Nephron (organoid): ENCODE measurements around the gene ITGA2.

Experiments
- H3K27ac Mint-ChIP-seq, 3 experiments: 2 replicates each; pipeline ENCODE4 v1.8.0; 2020; ENCODE audit warnings: mixed read lengths in 3 of 3, mild to moderate bottlenecking in 2 of 3, moderate library complexity in 1 of 3
- H3K27me3 Mint-ChIP-seq: 2 replicates; pipeline ENCODE4 v1.8.0; 2021; ENCODE audit warnings: low read depth, mild to moderate bottlenecking, moderate library complexity, mixed read lengths
- H3K36me3 Mint-ChIP-seq: 2 replicates; pipeline ENCODE4 v1.8.0; 2020; ENCODE audit warnings: low read depth, mixed read lengths
- H3K4me1 Mint-ChIP-seq: 2 replicates; pipeline ENCODE4 v1.8.0; 2020; ENCODE audit warnings: mixed read lengths
- H3K4me3 Mint-ChIP-seq, 3 experiments: 2 replicates each; pipeline ENCODE4 v1.8.0; 2020; ENCODE audit warnings: mild to moderate bottlenecking in 3 of 3, mixed read lengths in 3 of 3, moderate library complexity in 2 of 3
- H3K9me3 Mint-ChIP-seq: 2 replicates; pipeline ENCODE4 v1.8.0; 2020; ENCODE audit warnings: mixed read lengths
- CTCF ChIP-seq, 3 experiments: fragments of 200-600 bp; sonication (generic); IDR thresholded peaks; one replicate each; pipeline ENCODE4 v1.5.0; 2021; ENCODE audit warnings: antibody characterized with exemption in 3 of 3; ENCODE audit not compliant: unreplicated experiment in 3 of 3

ITGA2 gene

GRCh38 chr5:52983731-52984636 lies 5.2 kb upstream of the ITGA2 start:
- peaks cover 4% of the 10 kb centered on the region for H3K4me1 Mint-ChIP-seq
- peaks cover 37% of the 10 kb centered on the region for H3K27me3 Mint-ChIP-seq
- no peak for TF ChIP-seq CTCF (IDR thresholded peaks at IDR 0.05; ENCODE audit: unreplicated experiment in 3 of 3)
- H3K4me3 Mint-ChIP-seq: no peak overlapping the region
- H3K36me3 Mint-ChIP-seq: no peaks in the 10 kb centered on the region
- H3K9me3 Mint-ChIP-seq: peaks cover 20% of the 10 kb centered on the region
- H3K27ac Mint-ChIP-seq: no peak overlapping the region

- peaks cover 8% of the 10 kb centered on the region for H3K4me1 Mint-ChIP-seq
Measured at GRCh38 chr5:52985306-52985705, 3.8 kb upstream of the ITGA2 start.

GRCh38 chr5:52987711-52988331 lies 1.3 kb upstream of the ITGA2 start:
- no peak for TF ChIP-seq CTCF (IDR thresholded peaks at IDR 0.05; ENCODE audit: unreplicated experiment in 3 of 3)
- H3K9me3 Mint-ChIP-seq: peaks cover 15% of the 10 kb centered on the region
- H3K4me1 Mint-ChIP-seq: peaks cover 9% of the 10 kb centered on the region
- H3K27me3 Mint-ChIP-seq: peaks cover 63% of the 10 kb centered on the region
- peak overlapping the region in 1 of 3 experiments; percentile 4 for H3K27ac Mint-ChIP-seq
- no peaks in the 10 kb centered on the region for H3K36me3 Mint-ChIP-seq
- H3K4me3 Mint-ChIP-seq: peak overlapping the region; percentile 72 to 80 (median 78)

More at GRCh38 chr5:52985306-52985705, 3.8 kb upstream of the ITGA2 start:
- H3K9me3 Mint-ChIP-seq: peaks cover 15% of the 10 kb centered on the region
- no peak overlapping the region for H3K4me3 Mint-ChIP-seq
- TF ChIP-seq CTCF (IDR thresholded peaks at IDR 0.05; ENCODE audit: unreplicated experiment in 3 of 3): no peak
- peaks cover 48% of the 10 kb centered on the region for H3K27me3 Mint-ChIP-seq
- H3K36me3 Mint-ChIP-seq: no peaks in the 10 kb centered on the region
- H3K27ac Mint-ChIP-seq: no peak overlapping the region

- Mint-ChIP-seq H3K4me3 (peak overlapping the region; percentile 72 to 80 (median 78)), H3K27me3 (peaks cover 67% of the 10 kb centered on the region), H3K27ac (peak overlapping the region in 2 of 3 experiments; percentile 7 to 38), H3K36me3 (no peaks in the 10 kb centered on the region), H3K4me1 (peaks cover 9% of the 10 kb centered on the region), H3K9me3 (peaks cover 15% of the 10 kb centered on the region)
- TF ChIP-seq CTCF (IDR thresholded peaks at IDR 0.05; ENCODE audit: unreplicated experiment in 3 of 3): no peak
Measured at GRCh38 chr5:52988335-52989024, 672 bp upstream of the ITGA2 start.

GRCh38 chr5:52989781-52990527 lies 802 bp downstream of the ITGA2 start:
- Mint-ChIP-seq H3K9me3 (peaks cover 15% of the 10 kb centered on the region), H3K4me3 (peak overlapping the region; percentile 81 to 83 (median 82)), H3K4me1 (peaks cover 9% of the 10 kb centered on the region), H3K36me3 (no peaks in the 10 kb centered on the region), H3K27ac (peak overlapping the region; percentile 14 to 75 (median 33)), H3K27me3 (peaks cover 62% of the 10 kb centered on the region)
- peak; percentile 22 to 42 (median 39) for TF ChIP-seq CTCF (IDR thresholded peaks at IDR 0.05; ENCODE audit: unreplicated experiment in 3 of 3)
